Activated CD4-positive, alpha-beta T cell treated with anti-CD3 and anti-CD28 coated beads, Interleukin-2, amount 50 U/mL, for 24 hours (primary cell): ENCODE results near the gene FHL5.
"Not testable (repeated sequence)": the region's sequence is repeated elsewhere in the genome, so short reads cannot be mapped to it uniquely, and the experiment has no call there.

Experiments used
- DNase-seq, 2 donors: peaks; one replicate each; pipeline ENCODE4 v3.0.0-alpha.2; 2020; ENCODE audit warnings: low read depth in 1 of 2, low spot score in 1 of 2

The FHL5 gene

DNA sequence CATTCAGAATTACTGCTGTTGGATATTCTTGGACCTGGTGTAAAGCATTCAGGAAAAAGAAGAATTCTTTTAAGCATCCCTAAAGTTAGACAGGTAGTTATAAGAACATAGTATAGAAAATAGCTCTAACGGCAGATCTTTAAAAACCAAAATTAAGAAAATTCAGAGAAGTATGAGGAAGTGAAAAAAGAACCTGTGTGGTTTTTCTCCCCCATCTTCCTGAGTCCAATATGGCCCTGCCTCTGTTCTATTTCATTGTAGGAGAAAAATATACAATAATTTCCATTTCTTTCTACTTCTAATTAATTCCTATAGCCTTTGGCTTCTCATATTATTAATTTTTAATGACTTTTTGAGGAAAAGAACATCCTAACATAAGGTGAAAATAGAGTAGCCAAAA is 47.1 kb downstream of the FHL5 start:
- no peak for DNase-seq

DNA sequence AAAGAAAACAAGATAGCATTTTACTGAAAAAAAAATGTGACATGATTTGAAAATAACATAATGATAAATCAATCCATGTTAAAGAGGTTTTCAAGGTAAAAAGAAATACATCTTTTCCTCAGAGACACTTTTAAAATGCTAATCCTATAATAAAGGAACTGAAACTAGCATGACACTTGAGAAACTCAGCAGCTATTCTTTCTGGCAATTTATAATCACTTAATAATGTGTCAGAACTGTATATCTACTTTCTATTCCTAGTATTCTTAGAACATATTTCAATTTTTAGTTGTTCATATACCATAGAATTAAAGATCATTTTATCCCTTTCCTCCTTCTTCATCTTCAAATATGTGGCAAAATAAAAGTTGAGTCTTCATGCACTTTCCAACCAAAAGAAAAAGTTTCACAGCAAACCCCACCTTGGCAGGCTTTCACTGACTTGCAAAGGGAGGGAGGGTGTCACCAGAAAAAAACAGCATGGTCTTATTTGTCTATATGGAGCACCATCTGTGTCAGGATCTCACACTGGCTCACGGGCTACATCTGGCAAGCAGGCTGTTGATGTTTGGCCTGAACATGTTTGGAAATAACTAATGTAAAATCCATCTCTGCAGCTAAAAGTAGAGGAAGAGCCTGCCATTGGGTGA is 48.5 kb downstream of the FHL5 start:
- no peak for DNase-seq

DNA sequence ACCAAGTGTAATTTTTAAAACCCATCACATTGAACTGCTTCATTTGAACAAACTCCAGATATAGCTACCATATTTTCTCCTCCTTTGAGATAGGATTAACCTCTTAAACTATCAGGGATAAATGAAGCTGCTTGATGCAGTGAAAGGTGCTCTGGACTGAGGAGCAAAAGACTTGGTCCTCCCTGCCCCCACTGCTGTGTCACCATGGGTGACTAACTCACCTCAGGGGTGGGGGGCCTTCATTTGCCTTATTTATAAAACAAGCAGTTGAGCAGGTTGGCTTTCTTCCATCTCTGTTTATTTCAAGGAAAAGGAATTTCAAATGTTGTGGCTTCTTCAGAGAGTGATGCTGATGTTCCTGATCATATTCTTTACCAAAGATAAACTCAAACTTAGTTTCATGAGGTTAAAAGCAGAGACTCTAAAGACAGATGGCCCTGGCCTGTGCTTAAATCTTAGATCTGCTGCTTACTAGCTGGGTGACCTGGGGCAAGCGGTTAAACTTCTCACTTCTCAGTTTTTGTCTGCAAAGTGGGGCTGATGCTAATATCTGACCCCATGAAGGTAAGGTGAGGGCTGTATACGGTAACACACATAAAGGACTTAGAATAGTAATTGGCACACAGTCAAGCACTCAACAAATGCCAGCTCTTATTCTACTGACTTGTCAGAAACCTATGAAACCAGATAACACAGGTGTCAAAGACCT is 50.5 kb downstream of the FHL5 start:
- DNase-seq: no peak

DNA sequence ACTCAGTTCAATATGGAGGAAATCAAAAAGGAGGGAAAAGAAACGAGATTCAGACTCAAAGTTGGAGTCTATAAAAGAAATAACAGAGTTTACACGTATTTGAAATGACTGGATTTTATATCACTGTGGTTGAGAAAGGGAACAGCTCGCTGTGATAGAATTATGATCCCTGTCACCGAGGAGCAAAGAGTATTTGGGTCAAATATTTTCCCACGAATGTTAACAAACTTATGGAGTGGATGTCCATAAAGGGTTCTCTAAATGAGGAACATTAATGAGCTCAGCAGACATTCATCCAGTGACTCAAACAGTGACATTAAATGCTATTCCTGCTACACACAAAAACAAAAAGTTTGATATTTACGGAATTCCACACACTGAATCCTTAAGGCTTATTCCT is 57.9 kb downstream of the FHL5 start:
- no peak for DNase-seq

DNA sequence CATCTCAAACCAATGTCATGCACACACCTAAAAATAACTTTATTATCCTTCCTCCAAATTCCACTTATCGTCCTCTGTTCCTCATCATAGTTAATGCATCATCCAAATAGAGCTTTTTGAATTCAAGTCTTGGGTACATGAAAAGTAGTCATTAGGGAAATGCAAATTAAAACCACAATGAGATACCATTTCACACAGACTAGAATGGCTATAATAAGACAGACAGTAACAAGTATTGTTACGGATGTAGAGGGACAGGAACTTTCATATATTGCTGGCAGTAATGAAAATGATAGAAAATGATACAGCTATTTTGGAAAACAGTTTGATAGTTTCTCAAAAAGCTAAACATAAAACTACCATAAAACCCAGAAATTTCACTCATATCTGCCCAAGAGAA is 59.1 kb downstream of the FHL5 start:
- no peak for DNase-seq

DNA sequence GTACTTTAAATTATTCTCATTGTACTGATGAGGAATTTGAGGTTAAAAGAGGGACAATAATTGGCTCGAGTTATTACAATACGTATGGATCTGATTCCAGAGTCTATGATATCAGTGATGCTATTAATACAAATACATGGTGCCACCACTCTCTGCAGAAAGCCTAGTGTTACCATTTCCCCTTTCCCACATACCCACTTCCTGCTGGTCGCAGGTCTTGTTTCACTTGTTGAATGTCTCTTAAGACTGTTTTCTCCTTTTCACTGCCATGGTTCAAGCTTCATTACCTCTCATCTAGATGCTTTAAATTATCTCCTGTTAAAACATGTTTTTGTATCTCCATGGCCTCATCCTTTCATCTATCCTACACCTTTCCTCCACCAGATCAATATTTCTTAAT is 62.0 kb downstream of the FHL5 start:
- no peak for DNase-seq

DNA sequence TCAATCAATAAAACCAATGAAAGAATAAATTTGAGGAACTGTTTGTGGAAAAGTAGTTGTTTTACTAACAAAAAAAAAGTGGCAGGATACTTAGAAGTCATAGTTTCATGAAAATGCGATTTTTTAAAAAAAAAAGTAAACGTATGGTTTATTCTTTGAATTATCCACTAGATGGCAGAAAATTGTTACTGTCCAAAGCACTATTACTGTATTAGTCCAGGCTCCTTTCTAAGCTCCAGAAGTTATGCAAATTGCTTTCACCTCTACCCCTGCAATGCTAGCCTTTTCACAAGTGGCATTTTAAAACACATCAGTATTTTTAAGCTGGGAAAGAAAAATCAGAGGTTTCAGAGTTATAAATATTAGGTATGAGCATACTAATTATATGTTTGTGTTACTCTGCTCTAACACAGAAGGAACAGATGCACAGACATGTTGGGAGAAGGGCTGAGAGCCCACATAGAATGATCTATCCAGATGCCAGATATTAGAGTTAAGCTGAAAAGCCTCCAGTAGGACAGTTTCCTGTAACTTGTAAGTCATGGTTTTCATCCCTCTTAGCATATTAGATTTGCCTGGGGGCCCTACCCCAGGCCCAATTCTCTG is 63.9 kb downstream of the FHL5 start:
- no peak for DNase-seq

DNA sequence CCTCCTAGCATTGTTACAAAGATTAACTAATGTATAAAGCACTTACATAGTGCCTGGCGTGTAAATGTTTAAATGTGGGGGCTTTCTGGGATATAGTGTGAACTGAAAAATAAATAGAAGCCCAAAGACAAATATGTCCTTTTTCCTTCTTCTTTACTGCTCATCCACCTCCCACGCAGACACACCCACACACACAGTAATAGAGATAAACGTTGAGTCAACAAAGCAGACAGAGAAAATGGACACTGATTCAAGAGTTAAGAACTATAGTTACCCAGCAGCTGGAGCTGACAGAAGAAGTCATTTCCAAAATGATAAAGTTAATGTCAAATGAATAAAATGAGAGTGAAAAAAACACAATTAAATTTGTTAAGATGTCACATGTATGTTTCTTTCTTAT is 68.3 kb downstream of the FHL5 start:
- no peak for DNase-seq

DNA sequence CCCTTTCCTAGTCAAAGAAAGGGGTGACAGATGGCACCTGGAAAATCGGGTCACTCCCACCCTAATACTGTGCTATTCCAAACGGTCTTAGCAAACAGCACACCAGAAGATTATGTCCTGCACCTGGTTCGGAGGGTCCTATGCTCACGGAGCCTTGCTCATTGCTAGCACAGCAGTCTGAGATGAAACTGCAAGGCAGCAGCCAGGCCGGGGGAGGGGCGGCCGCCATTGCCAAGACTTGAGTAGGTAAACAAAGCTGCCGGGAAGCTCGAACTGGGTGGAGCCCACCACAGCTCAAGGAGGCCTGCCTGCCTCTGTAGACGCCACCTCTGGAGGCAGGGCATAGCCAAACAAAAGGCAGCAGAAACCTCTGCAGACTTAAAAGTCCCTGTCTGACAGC is 75.1 kb downstream of the FHL5 start:
- DNase-seq: not testable (repeated sequence)

DNA sequence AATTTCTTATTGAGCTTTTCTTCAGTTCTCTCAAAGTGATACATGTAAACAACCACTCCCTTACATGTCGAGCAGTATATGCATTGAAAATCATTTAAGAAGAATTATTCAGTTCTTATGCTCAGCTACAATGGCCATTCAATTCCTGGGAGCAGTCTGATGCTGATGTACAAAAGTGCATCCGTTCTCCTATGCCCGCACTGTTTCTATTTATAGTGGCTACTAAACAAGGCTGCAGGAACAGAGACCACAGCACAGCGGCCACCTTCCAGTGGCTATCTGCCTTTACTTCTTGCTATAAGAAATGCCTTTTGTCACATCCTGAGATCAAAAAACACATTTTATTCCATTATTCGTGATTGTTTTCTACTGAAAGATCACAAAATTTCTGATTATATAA is 82.2 kb downstream of the FHL5 start:
- DNase-seq: no peak

DNA sequence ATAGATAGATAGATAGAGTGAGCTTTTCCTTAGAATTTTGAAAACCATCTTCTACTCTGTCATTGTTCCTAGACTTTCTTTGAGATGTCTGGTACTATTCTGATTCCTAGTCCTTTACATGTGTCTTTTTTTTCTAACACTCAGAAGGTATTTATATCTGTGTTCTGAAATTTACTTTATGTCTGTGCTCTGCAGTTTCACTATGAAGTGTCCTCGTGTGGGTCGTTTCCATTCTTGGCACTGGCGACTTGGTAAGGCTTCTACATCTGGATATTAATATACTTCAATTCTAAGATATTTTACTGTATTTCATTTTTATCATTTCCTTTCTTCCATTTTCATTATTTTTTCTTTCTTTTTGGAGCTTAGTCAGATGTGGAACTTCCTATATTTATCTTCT is 87.0 kb downstream of the FHL5 start:
- DNase-seq: no peak

DNA sequence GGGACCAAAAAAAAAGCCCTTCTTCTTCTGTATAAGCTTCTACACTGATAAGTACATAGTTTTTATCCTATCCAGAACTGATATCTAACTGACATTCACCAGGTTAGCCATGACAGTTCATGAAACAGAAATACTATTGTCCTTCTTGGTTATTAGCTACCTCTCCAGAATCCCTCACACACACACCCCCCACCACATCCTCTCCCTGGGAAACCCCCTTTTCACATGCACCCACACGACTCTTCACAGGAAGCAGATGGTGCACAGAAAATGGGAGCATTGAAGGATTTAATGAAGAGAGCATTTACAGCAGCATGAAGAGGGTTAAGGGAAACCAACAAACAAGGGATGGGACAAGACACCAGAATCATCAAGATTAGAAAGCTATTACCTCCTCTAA is 88.9 kb downstream of the FHL5 start:
- DNase-seq: no peak

DNA sequence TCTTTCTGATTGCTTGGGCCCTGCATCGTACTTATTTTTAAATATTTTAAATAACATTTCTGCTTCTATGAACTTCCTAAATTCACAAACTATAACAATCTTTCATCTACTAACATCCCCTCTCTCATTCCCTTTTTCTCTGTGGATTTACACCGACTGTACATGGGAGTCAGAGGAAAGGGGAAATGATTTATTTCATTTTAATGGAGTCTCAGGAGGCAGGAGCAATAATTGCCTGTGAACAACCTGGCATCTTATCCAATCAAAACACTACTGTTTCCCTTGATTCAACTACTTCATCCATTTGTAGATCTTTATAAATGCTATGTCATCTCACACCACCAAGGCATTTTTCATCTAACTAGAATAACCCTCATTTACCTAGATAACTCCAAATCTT is 89.6 kb downstream of the FHL5 start:
- no peak for DNase-seq

DNA sequence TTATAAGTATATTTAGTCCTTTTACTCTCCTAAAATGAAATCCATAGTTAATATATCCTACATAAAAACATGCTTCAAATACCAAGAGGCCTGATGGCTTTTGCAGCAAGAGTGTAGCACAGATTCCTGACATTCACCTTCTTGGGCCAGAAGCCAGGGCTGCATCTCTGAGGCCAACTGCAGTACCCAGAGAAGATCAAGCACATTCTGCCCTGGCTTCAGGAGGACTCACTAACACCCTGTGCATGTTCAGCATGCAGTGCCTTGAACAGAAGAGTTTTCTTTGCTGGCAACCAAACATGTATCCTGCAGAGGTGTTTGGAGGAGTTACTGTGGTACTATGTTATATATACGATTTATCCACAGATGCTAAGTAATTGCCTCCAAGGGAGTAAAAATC is 90.3 kb downstream of the FHL5 start:
- DNase-seq: no peak

DNA sequence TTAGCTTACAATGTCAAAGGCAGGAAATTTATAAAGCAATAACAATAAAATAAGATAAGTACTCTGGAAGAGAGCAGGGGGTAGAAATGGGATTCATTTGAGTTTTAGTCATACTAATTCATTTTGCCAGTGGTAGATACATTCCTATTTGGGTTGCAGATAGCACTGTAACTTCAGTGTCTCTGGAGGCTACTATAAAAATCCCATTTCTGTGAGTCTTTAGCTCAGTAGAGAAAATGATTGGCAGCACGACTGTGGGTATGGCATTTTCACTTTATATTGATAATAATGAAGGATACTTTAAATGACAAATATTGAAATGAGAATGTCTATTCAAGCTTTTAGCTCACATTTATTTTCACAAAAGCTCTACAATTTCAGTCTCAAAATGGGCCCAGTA is 93.6 kb downstream of the FHL5 start:
- DNase-seq: no peak

DNA sequence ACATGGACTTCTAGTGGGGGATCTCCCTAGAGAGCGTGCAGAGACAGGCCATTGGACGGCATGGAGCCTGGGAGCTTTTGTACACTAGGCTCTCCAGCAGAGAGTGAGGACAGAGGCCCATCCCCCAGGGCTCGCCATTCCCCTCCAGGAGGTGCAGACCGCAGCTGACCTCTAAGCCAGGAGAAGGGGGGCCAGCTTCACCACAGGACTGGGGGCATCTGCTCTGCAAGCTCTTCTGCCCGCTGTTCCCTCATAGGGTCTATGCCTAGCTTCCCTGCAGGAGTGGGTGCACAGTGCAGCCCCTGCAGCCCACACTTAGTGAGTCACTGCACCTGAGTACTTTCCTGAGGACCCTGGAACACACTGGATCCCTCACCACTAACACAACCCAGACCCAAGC is 94.4 kb downstream of the FHL5 start:
- no peak for DNase-seq

DNA sequence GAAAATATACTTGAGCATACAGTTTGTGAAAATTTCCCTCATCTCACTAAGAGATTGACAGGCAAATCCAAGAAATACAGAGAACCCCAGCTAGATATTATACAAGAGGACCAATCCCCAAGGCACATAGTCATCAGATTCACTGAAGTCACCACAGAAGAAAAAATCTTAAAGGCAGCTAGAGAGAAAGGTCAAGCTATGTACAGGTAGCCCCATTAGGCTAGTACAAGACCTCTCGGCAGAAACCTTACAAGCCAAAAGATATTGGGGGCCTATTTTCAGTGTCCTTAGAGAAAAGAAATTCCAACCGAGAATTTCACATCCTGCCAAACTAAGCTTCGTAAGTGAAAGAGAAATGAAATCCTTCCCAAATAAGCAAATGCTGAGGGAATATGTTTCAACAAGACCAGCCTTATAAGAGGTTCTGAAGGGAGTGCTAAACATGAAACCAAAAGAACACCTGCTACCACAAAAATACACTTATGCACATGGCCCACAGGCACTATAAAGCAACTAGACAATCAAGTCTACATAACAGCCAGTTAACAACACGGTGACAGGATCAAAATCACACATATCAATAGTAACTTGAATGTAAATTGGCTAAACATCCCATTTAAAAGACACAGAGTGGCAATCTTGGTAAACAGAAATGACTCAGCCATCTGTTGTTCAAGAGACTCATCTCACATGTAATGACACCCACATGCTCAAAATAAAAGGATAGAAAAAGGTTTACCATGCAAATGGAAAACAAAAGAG is 96.3 kb downstream of the FHL5 start:
- DNase-seq: no peak
